Anterior cingulate cortex (tissue), 58 donors: Measurements from ENCODE around the gene NR2F1.

Experiments used
- DNase-seq, 58 donors: peaks; one replicate each; lab custom pipeline; 2025; lab: John Stamatoyannopoulos, UW

The NR2F1 gene

DNA sequence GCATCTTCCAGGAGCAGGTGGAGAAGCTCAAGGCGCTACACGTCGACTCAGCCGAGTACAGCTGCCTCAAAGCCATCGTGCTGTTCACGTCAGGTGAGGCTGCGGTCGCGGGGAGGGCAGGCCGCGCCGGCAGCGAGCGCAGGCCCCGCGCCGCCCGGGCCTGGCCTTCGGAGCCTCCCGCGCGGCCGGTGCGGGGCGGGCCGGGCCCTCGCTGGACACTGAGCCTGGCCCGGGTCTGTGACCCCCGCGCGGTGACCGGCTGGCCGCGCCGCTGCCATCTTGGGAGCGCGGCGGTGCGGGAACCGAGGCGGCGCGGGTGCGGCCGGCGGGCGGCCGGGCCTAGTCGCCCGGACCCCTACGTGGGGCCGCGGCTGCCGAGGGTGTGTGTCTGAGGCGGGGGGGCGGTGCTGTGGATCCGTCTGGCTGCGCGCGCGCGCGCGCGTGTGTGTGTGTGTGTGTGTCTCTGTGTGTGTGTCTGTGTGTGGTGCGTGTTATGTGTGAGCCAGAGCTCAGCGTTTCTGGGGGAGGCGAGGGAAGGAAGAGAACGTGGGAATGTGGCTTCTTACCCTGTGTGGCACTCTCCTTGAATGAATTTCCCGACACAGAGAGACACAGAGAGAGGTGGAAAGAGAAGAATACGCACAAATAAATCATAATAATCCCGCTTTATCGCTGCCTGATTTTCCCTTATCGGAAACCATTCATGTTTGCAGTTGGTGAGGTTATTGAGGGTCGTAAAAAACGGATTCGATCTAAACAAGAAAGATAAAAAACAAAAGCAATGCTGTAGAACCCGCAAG is 5.5 kb downstream of the NR2F1 start:
- peak in 2 of 58 donors; percentile 11 to 28 for DNase-seq

DNA sequence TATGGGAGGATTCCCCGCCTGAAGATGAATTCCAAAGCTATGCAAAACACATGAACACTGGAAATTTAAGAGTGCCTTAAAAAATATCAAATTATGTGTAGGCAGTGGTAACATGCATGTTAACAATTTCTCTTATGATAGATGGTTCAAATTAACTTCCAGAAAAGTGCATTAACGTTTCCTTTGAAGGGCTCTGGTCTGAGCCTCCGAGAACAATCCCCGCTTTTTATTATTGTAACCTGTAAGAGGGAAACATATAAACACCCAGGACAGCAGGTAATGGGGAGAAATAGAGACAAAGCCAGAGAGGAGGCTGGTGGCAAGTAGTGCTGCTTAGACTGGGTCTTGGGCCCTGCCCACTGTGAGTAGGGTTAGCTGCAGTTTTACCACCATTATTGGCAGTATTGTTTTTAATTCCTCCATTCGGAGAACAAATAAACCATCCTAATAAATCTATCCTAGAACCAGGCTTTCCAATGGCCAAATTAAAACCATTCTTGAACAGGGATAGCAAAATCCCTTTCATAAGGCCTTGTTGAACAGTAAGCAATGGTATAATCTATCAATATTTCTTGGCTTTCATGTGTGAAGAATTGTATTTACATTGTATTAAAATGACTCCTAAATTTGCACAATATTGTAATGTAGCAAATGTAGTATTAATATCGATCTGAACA is 6.3 kb downstream of the NR2F1 start:
- DNase-seq, result no peak

DNA sequence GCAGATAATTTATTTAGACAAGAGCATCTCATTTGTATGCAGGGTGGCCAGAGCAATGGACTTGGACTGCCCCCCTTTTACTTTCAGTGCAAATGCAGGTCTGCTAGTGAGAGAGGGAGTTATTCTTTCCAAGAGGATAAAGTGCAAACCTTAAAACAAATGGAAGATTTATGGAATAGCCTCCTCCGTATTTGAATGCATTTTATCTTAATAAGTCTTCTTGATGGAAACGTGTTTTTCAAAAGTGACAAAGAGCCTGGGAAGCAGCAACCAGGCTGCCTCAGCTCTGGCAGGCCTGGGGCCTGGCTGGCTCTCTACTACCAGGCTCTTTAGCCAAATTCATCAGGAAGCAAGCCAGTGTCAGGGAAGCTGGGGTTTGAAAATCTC is 6.8 kb downstream of the NR2F1 start:
- peak in 8 of 58 donors; percentile 18 to 56 (median 30) for DNase-seq

DNA sequence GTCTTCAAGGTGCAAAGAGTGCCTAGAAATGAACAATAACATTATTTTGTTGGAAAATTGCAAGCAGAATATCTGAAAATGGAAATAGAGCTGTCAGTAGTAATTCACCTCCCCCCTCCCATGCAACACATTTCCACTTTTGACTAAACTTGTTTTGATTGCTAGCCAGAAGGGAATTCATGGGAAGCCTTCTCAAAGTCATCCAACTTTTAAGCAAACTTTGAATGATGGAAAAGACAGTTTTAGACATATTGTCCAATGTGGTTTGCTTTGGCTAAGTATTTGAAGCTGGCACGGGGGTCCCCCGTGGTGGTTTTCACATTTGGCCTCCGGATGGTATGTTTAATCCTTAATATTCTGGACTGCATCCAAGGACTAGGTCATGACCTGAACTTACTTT is 7.5 kb downstream of the NR2F1 start:
- DNase-seq, result no peak

DNA sequence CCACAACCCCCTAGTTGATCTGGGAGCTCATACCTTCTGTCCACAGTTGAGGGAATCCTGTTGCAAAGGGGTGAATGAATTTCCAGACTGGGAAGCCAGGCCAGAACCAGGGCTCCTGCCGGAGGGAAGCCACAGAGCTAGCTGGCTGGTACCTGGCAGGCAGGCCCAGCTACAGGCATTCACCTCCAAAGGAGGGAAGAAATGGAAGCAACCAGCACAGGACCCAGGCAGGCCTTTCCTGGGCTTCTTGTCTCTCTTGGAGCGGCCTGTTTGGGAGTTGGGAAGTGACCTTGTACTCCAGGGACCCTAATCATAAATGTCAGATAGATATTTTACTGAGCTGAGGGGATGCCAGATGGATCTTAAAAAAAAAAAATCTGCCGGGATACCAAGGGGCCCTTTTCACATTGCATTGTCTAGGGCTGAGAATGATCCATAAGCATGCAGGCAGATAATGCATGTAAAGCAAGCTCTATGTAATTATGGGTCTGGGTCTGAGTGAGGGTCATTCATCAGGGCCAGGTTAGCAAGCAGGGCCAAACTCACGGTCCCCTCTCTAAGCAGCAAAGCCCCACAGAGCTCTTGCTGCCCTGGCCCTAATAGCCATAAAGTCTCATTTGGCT is 8.4 kb downstream of the NR2F1 start:
- no peak for DNase-seq

DNA sequence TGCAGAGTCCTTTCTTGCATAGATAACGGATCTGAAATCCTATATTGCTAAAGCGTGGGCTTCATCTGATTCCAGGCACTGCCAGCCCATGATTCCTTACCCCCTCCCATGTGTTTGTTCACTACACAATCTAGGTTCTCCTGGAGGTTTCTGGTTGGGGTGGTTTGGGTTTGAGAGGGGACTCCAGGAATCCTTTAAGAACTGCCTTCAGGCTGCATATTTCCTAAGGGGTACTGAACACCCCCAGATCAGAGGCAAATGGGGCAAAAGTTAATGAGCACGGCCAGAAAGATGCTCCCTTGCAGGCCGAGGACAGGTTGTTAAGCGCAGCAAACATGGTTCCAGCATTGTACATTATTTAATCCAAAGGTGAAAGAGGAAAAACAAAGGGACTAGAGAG is 9.9 kb downstream of the NR2F1 start:
- no peak for DNase-seq

DNA sequence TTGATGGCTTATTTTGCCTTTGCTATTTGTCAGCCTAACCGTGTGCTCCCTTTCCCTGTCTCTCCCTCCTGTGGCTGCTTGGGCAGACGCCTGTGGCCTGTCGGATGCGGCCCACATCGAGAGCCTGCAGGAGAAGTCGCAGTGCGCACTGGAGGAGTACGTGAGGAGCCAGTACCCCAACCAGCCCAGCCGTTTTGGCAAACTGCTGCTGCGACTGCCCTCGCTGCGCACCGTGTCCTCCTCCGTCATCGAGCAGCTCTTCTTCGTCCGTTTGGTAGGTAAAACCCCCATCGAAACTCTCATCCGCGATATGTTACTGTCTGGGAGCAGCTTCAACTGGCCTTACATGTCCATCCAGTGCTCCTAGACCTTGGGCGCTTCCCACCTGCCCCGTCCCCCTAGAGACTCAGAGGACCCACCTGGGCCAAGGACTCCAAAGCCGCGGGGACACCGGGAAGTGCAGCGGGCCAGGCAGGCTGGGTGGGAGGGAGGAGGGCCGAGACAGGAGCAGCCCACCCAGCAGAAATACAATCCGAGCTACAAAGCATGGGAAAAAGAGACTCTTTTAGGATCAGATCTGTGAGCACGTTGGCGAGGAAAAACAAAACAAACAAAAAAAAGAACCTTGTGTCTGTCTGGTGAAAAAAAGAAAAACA is 10.6 kb downstream of the NR2F1 start:
- DNase-seq, result no peak

DNA sequence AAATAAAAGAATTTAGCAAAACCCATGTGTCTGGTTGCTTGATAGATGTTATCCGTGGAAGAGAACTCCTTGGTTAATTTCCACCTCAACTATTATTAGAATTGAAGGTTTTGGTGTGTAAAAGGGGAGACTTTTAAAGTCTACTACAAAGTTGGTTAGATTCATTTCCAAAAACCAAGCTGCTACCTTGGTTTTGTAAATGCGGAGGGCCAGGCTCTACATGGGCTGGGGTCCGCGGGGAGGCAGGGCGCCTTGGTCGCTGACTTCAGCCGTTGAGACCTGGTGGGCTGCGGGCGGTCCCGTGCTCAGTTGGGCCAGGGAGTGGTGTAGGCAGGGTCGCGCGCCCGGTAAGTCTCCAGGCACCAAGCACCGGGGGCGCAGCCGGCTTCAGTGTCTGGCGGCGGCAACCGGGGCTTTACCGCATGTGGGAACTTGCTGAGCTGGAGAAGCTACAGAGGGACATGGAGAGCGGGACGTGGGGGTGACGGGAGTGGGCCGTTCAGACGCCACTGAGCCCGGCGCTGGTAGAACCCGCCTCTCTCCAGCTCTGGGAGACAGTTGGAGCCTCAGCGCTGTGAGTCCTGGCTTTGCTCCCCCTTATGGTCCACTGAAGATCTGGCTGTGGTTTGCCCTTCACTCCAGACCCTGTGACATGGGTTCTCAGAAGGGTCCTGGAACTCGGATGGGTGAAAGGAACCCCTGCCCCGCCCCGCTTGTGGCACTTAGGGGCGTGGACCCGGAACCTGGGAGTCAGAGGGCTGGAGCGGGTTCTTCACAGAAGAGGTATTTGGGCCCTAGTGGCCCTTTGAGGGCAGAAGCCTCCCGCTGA is 11.8 kb downstream of the NR2F1 start:
- DNase-seq, result no peak

DNA sequence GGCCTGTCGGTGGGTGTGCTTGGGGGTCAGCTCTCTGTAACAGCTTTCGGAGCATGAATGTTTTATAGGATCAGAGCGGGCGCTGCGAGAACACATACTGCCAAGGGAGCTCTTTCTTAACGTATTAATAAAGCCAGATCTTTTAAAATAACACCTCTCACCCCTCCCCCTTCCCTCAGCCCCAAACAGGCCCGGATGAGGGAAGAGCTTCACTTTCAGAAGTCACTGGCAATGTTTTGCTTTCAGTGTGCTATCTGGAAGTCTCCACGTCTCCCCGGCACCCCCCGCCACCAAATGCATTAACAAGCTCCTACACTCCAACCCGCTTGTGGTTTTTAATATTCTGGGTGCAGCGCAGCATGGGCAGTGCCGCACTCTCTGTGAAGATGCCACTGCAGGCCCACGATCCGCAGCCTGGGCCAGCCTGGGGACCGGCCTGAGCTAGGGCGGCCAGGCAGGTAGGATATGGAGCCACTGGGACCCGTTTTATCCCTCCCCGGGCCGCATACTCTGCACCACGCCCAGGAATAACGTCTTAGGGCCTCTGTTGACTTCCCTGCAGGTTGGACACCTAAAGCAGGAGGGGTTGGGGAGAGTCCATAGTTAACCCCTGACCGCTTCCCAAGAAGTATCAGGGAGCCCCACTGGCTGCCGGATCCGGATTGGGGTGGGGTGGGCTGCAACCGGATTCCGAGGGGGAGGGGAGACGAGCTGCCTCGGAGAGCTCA is 12.6 kb downstream of the NR2F1 start:
- no peak for DNase-seq

DNA sequence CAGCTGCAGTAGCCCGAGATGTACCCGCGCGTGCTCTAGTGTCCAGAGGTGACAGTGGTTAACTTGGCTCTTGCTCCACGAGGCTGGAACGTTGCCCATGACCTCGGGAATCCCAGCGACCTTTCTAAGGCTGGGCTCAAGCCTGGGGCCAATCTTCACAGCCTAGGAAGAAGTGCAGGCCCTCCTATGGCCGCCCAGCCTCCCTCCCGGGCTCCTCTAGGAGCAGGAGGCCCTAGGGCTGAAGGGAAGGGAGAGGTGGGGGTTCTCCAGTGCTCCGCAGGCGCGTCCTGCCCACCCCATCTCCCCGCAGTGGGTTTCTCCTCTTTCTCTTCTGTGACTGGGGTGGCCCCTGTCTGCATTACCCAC is 13.3 kb downstream of the NR2F1 start:
- DNase-seq, result no peak

DNA sequence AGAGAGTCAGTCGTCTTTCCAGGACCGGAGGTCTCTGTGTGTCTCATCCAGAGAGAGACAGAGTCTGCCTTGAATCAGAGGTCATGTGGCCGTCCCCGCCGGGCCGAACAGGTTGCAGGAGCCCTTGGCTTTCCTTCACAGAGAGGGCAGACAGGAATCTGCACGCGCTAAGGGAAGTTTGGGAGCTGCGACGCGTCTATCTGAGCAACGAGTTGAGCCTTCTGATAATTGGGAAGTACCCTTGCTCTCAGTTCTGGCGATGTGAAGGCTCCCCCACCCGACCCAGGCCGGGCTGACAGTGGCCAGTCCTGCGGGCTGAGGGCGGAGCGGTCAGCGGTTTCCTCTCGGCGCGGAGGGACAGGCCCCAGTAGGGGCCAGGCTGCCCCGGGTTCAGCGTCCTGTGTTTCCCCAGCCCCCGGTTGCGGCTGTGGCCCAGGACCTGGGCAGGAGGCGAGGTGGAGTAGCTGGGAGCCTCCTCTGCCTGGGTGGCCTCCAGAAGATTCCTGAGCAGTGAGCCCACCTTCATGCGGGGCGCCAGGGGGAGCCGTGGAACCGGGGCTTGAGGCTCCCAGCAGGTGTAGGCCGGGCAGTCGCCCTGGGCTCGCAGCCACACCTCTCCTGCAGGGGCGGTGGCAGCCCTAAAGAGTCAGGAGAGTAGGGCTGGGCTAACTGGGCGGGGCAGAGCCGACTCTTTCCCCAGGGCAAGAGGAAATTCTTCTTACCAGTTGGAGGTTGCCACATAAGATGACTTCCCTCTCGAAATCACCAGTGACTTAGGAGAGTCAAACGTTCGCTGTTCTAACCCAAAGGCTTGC is 13.9 kb downstream of the NR2F1 start:
- no peak for DNase-seq

DNA sequence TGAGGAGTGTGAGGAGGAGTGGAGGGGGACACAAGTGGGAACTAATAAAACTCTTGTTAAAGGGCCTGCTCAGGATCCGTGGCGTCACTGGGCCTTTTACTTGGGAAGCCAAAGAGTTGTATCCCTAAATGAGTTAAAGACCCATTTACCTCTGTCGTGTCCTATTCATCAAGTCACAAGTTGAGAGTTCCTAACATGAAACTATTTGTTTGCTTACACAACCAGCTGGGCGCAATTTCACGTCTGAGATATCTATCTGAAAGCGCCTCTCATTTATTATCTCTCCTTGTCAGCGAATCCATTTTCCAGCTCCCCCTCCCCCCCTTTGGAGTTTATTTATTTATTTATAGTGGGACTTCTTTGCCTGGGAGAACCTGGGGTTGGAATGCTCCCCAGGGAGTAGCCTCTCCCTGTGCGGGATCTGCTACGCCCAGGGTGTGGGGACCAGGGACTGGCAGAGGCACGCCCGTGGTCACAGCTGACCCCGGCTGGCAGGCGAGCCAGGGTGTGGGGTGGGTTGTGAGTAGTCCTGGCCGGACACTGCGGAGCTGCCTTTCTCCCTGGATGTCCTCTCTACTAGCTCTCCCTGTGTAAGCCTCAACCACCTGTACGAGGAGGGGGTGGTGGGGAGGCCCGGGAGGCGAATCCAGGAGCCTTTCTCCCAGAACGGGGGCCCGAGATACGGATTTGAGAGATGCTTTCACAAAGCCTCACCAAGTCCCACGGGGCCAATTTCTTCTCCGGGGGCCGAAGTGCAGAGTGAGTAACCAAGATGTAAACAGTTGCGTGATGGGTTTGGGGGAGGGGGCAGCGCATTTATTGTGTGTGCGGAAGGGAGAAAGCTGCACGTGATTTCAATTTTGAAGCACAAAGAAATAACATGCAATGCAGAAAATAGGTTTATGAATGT is 15.3 kb downstream of the NR2F1 start:
- DNase-seq, result no peak

DNA sequence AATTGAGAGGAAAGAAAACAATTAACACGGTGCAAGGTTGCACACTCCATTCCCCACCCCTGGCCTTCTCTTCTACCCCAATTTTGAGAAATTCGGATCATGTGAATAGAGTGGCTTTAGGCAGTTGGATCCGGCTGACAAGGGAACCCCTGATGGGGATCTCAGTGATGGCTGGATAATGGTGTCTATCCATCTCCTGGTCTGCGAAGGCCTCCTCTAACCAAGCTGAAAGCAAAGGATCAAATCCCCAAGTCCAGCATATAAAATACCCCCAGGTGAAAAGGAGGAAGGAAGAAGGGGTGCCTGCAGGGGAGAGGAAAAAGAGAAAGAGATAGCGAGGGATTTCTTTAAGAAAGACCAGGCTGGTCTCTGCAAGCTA is 16.0 kb downstream of the NR2F1 start:
- no peak for DNase-seq

DNA sequence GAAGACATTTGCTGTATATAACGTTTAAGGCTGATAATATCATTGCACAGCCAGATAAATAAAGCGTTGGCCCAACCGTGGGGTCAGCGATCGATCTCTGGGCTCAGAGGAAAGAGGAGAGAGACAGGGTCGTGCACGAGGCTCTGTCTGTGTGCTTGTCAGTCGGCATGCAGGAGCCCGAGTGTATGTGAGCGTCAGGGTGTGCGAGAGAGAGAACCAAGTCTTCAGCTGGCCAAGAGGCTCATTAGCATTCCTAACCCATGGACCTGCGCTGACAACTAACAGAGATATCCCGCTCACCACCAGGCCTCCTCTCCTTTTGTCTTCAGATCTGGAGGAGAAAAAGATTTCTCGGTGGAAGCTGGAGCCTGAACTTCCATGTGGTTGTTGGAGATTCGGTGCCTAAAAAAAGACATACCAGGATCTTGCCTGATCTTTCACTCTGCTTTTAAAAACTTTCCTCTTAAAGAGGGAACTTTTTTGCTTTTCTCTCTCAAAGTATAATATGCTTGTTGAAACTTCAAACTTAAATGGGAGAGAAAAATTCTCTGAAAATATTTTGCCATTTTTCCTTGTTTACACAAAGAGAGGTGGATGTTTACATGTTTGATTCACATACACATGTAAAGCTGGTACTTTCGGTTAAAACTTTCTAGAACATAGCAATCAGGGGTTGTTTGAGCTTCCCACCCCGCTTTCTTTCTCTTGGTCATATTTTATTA is 16.5 kb downstream of the NR2F1 start:
- no peak for DNase-seq

DNA sequence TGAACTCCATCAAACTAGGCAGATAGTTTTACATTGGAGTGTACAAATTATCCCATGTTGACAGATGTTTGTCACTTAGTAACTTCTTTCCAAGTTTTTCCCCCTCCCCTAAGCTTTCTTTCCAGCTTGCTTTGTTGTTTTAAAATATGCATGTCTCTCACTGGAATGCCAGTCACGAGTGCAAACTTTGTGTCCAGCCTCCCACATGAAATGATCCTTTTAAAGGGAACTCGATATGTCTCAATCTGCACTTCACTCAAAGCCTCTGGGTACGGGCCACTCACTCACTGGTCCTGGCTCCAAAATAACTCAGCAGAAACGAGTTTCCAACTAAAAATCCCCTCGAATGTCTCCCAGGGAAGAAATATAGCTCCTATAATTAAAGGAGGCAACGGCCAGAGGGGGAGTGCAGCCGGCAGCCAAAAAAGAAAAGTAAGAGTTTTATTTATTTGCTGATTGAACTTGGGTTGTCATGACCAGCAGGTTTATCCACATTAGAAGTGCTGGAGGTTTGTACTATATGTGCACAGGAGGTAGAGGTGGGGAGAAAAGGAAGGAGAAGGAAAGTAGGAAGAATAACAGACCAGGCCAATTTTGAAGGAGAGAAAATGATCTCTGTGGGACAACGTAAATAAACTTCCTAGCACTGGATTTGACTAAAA is 17.5 kb downstream of the NR2F1 start:
- no peak for DNase-seq

DNA sequence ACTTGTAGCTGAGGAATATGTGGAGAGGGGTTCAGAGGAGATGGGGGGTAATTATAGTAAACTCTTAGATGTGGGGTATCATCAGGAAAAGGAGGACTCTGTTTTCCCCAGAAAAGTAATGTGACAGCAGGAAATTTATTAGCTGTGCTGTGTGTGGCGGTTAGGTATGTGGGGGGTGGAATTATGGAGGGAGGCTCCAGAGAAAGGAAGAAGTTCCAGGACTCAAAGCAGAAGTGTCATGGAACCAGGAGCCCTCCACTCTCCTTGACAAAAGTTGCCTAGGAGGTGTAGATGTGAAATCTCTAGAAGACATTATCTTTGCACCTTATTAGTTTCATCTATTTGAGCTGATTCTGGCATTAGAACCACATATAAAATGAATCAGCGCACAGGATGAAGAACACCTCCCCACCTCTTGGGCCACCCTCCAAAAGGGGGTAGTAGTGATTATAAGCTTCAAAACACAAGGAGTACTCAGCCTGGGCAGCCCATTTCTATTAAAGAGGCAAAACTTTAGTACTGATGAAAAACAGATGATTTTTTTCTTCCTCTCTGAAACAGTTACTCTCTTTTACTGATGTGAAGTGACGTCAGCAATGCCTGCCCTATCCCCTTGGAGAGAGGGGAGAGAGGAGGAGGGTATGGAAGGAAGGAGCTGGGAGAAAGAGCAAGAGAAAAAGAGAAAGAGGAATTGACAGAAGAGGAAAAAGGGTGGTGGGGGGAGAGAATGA is 18.2 kb downstream of the NR2F1 start:
- no peak for DNase-seq
